Activated naive CD4-positive, alpha-beta T cell treated with anti-CD3 and anti-CD28 coated beads for 36 hours (primary cell): ENCODE results near the gene GJD2. TPM values are rescaled to one million over a fixed set of nuclear protein-coding genes. Genes with fewer than 3 reads are reported as not detected.

Source experiments
- CTCF ChIA-PET: fragments of 350-600 bp; sonication (Branson Sonifier 250); formaldehyde crosslinking; loops from one replicate; lab custom pipeline; 2021; ENCODE audit warnings: antibody characterized with exemption; lab: Charles Lee
- DNase-seq: peaks from one replicate; pipeline ENCODE4 v3.0.0-alpha.2; 2020
- H3K27ac Mint-ChIP-seq: one replicate; pipeline ENCODE4 v1.8.0; 2021; ENCODE audit warnings: mild to moderate bottlenecking, mixed read lengths
- H3K27me3 Mint-ChIP-seq: one replicate; pipeline ENCODE4 v1.8.0; 2021; ENCODE audit warnings: low read depth, mixed read lengths
- H3K36me3 Mint-ChIP-seq: one replicate; pipeline ENCODE4 v1.8.0; 2021; ENCODE audit warnings: low read depth, mixed read lengths
- H3K4me1 Mint-ChIP-seq: one replicate; pipeline ENCODE4 v1.8.0; 2021; ENCODE audit warnings: low read depth, mixed read lengths
- H3K4me3 Mint-ChIP-seq: one replicate; pipeline ENCODE4 v1.8.0; 2021; ENCODE audit warnings: mild to moderate bottlenecking, moderate library complexity, mixed read lengths
- H3K9me3 Mint-ChIP-seq: one replicate; pipeline ENCODE4 v1.8.0; 2021; ENCODE audit warnings: mixed read lengths
- intact Hi-C: fragments of 100-400 bp; cut with micrococcal nuclease; formaldehyde crosslinking; loops from one replicate; pipeline ENCODE4 v1.15.1; 2023
- total RNA-seq, 2 experiments: library from RNA; stranded (reverse); gene quantifications; one replicate each; pipeline ENCODE4 v1.2.3, GENCODE V29; 2021

GJD2 gene
- total RNA-seq, 2 experiments from 2014 or later: not detected

GRCh38 chr15:34790121-34790520 lies 35.3 kb upstream of the GJD2 start:
- H3K4me1 Mint-ChIP-seq: peaks cover 1% of the 10 kb centered on the region
- H3K27me3 Mint-ChIP-seq: peaks cover 44% of the 10 kb centered on the region
- intact Hi-C loops: no loop called here
- no peaks in the 10 kb centered on the region for H3K9me3 Mint-ChIP-seq
- H3K27ac Mint-ChIP-seq: no peak overlapping the region
- no peaks in the 10 kb centered on the region for H3K36me3 Mint-ChIP-seq
- DNase-seq: no peak
- no peak overlapping the region for H3K4me3 Mint-ChIP-seq
- CTCF ChIA-PET: no interaction called here

GRCh38 chr15:34789326-34789725 lies 34.5 kb upstream of the GJD2 start:
- Mint-ChIP-seq H3K27ac (no peak overlapping the region), H3K9me3 (no peaks in the 10 kb centered on the region), H3K4me1 (no peaks in the 10 kb centered on the region), H3K4me3 (no peak overlapping the region), H3K36me3 (no peaks in the 10 kb centered on the region), H3K27me3 (peaks cover 37% of the 10 kb centered on the region)
- intact Hi-C loops: no loop called here
- CTCF ChIA-PET: no interaction called here
- no peak for DNase-seq

GRCh38 chr15:34786206-34786605 lies 31.4 kb upstream of the GJD2 start:
- H3K4me1 Mint-ChIP-seq: no peaks in the 10 kb centered on the region
- H3K27me3 Mint-ChIP-seq: peaks cover 23% of the 10 kb centered on the region

GRCh38 chr15:34783991-34784390 lies 29.2 kb upstream of the GJD2 start:
- Mint-ChIP-seq H3K27ac (no peak overlapping the region), H3K36me3 (no peaks in the 10 kb centered on the region), H3K27me3 (peaks cover 17% of the 10 kb centered on the region), H3K9me3 (peaks cover 7% of the 10 kb centered on the region), H3K4me1 (no peaks in the 10 kb centered on the region), H3K4me3 (no peak overlapping the region)
- CTCF ChIA-PET: no interaction called here
- DNase-seq: no peak
- intact Hi-C loops: no loop called here

More at GRCh38 chr15:34786206-34786605, 31.4 kb upstream of the GJD2 start:
- no peak for DNase-seq
- Mint-ChIP-seq H3K9me3 (peaks cover 2% of the 10 kb centered on the region), H3K4me3 (no peak overlapping the region), H3K27ac (no peak overlapping the region), H3K36me3 (no peaks in the 10 kb centered on the region)
- intact Hi-C loops: no loop called here
- CTCF ChIA-PET: interaction anchor here (0.7 kb wide), 1 partner anchor 349 kb away, joined by 3 read pairs; no protein-coding TSS in a partner anchor

GRCh38 chr15:34783431-34783830 lies 28.6 kb upstream of the GJD2 start:
- Mint-ChIP-seq H3K27me3 (peaks cover 17% of the 10 kb centered on the region), H3K4me1 (no peaks in the 10 kb centered on the region), H3K9me3 (peaks cover 7% of the 10 kb centered on the region), H3K27ac (no peak overlapping the region), H3K36me3 (no peaks in the 10 kb centered on the region), H3K4me3 (no peak overlapping the region)
- CTCF ChIA-PET: no interaction called here
- intact Hi-C loops: no loop called here
- DNase-seq: no peak

GRCh38 chr15:34782901-34783300 lies 28.1 kb upstream of the GJD2 start:
- Mint-ChIP-seq H3K4me1 (no peaks in the 10 kb centered on the region), H3K4me3 (no peak overlapping the region), H3K9me3 (peaks cover 7% of the 10 kb centered on the region), H3K27me3 (peaks cover 17% of the 10 kb centered on the region), H3K27ac (no peak overlapping the region), H3K36me3 (no peaks in the 10 kb centered on the region)
- CTCF ChIA-PET: no interaction called here
- no peak for DNase-seq
- intact Hi-C loops: no loop called here

GRCh38 chr15:34780725-34781124 lies 25.9 kb upstream of the GJD2 start:
- CTCF ChIA-PET: no interaction called here
- intact Hi-C loops: no loop called here
- Mint-ChIP-seq H3K4me1 (no peaks in the 10 kb centered on the region), H3K9me3 (peaks cover 7% of the 10 kb centered on the region), H3K27ac (no peak overlapping the region), H3K4me3 (no peak overlapping the region), H3K27me3 (peaks cover 15% of the 10 kb centered on the region), H3K36me3 (no peaks in the 10 kb centered on the region)
- DNase-seq: no peak

GRCh38 chr15:34776606-34777105 lies 21.9 kb upstream of the GJD2 start:
- H3K4me1 Mint-ChIP-seq: no peaks in the 10 kb centered on the region
- H3K4me3 Mint-ChIP-seq: no peak overlapping the region
- H3K27ac Mint-ChIP-seq: no peak overlapping the region
- CTCF ChIA-PET: no interaction called here
- H3K9me3 Mint-ChIP-seq: peaks cover 5% of the 10 kb centered on the region
- no peak for DNase-seq
- intact Hi-C loops: no loop called here
- peaks cover 8% of the 10 kb centered on the region for H3K27me3 Mint-ChIP-seq
- no peaks in the 10 kb centered on the region for H3K36me3 Mint-ChIP-seq

GRCh38 chr15:34773917-34774316 lies 19.1 kb upstream of the GJD2 start:
- intact Hi-C loops: no loop called here
- DNase-seq: no peak
- Mint-ChIP-seq H3K4me3 (no peak overlapping the region), H3K36me3 (no peaks in the 10 kb centered on the region), H3K27ac (no peak overlapping the region), H3K4me1 (no peaks in the 10 kb centered on the region), H3K9me3 (no peaks in the 10 kb centered on the region), H3K27me3 (peaks cover 4% of the 10 kb centered on the region)
- CTCF ChIA-PET: no interaction called here

- Mint-ChIP-seq H3K36me3 (no peaks in the 10 kb centered on the region), H3K4me3 (no peak overlapping the region), H3K9me3 (no peaks in the 10 kb centered on the region), H3K27ac (no peak overlapping the region), H3K4me1 (no peaks in the 10 kb centered on the region), H3K27me3 (peaks cover 4% of the 10 kb centered on the region)
- intact Hi-C loops: no loop called here
- no peak for DNase-seq
- CTCF ChIA-PET: no interaction called here
These were observed 18.2 kb upstream of the GJD2 start for GRCh38 chr15:34773013-34773412.

- H3K36me3 Mint-ChIP-seq: no peaks in the 10 kb centered on the region
- H3K4me3 Mint-ChIP-seq: no peak overlapping the region
- DNase-seq: no peak
- no peaks in the 10 kb centered on the region for H3K9me3 Mint-ChIP-seq
- no peak overlapping the region for H3K27ac Mint-ChIP-seq
- H3K27me3 Mint-ChIP-seq: peaks cover 4% of the 10 kb centered on the region
- intact Hi-C loops: no loop called here
- H3K4me1 Mint-ChIP-seq: no peaks in the 10 kb centered on the region
- CTCF ChIA-PET: no interaction called here
These were observed 17.5 kb upstream of the GJD2 start for GRCh38 chr15:34772312-34772711.

- H3K9me3 Mint-ChIP-seq: no peaks in the 10 kb centered on the region
- H3K36me3 Mint-ChIP-seq: no peaks in the 10 kb centered on the region
- CTCF ChIA-PET: interaction anchor here (0.7 kb wide), 1 partner anchor 150 kb away, joined by 3 read pairs; no protein-coding TSS in a partner anchor
- no peaks in the 10 kb centered on the region for H3K4me1 Mint-ChIP-seq
- H3K27me3 Mint-ChIP-seq: peaks cover 4% of the 10 kb centered on the region
- no peak overlapping the region for H3K4me3 Mint-ChIP-seq
- H3K27ac Mint-ChIP-seq: no peak overlapping the region
- intact Hi-C loops: no loop called here
- DNase-seq: no peak
These were observed 14.9 kb upstream of the GJD2 start for GRCh38 chr15:34769711-34770110.

- Mint-ChIP-seq H3K27me3 (peaks cover 5% of the 10 kb centered on the region), H3K4me3 (no peak overlapping the region), H3K27ac (no peak overlapping the region), H3K9me3 (no peaks in the 10 kb centered on the region), H3K36me3 (no peaks in the 10 kb centered on the region), H3K4me1 (no peaks in the 10 kb centered on the region)
- DNase-seq: no peak
- CTCF ChIA-PET: no interaction called here
- intact Hi-C loops: no loop called here
These were observed 13.7 kb upstream of the GJD2 start for GRCh38 chr15:34768530-34768929.
